ENCODE data around the gene TEKTIP1. TPM values are rescaled to one million over a fixed set of nuclear protein-coding genes. Genes with fewer than 3 reads are reported as not detected.

Gene TEKTIP1
- total RNA-seq, 6 experiments from 2014 or later: 1.1 to 1.6 (median 1.3) TPM; not detected in 3

- Histone ChIP-seq H3K9me3 (no peaks in the 10 kb centered on the region), H3K36me3 (no peaks in the 10 kb centered on the region), H3K27ac (no peak overlapping the region), H3K4me1 (peaks cover 0 to 2% (median 0%) of the 10 kb centered on the region in 4 donors), H3K4me3 (no peak overlapping the region), H3K27me3 (no peaks in the 10 kb centered on the region)
- ATAC-seq: no peak
- intact Hi-C loops (cut with DNase I): loop anchor here (10.0 kb wide), 2 partner anchors 67 to 77 kb away; partner anchors contain the start of gene CACTIN (in 1 of the 2)
- no CpG with 5 or more reads among the region's 36 CpGs for WGBS (ENCODE audit: insufficient coverage, low coverage, low lambda C conversion rate, missing lambda C conversion rate)
- TF ChIP-seq CTCF (IDR thresholded peaks at IDR 0.05) (no peak), POLR2A (IDR thresholded peaks at IDR 0.05) (no peak)
- DNase-seq: peak in 1 of 3 donors; percentile 62
These were observed 8.9 kb downstream of the TEKTIP1 start for GRCh38 chr19:3547767-3548282.

- no peaks in the 10 kb centered on the region for H3K27me3 ChIP-seq
- DNase-seq: peak in 2 of 3 donors; percentile 36 to 61
- no peaks in the 10 kb centered on the region for H3K36me3 ChIP-seq
- H3K27ac ChIP-seq: no peak overlapping the region
- intact Hi-C loops (cut with DNase I): loop anchor here (10.0 kb wide), 2 partner anchors 66 to 76 kb away; partner anchors contain the start of gene CACTIN (in 1 of the 2)
- ATAC-seq: no peak
- H3K4me1 ChIP-seq: peaks cover 0 to 10% (median 0%) of the 10 kb centered on the region in 4 donors
- H3K4me3 ChIP-seq: no peak overlapping the region
- no peak for TF ChIP-seq POLR2A (IDR thresholded peaks at IDR 0.05)
- no peak for TF ChIP-seq CTCF (IDR thresholded peaks at IDR 0.05)
- H3K9me3 ChIP-seq: no peaks in the 10 kb centered on the region
- WGBS (ENCODE audit: insufficient coverage, low coverage, low lambda C conversion rate, missing lambda C conversion rate): 40% methylated on average over 8 of the region's 14 CpGs
These were observed 9.6 kb downstream of the TEKTIP1 start for GRCh38 chr19:3548606-3549005.

GRCh38 chr19:3549816-3550215 is 10.8 kb downstream of the TEKTIP1 start:
- peaks cover 0 to 22% (median 5%) of the 10 kb centered on the region in 4 donors for H3K4me1 ChIP-seq
- TF ChIP-seq POLR2A (IDR thresholded peaks at IDR 0.05) (no peak), CTCF (IDR thresholded peaks at IDR 0.05) (no peak)
- H3K36me3 ChIP-seq: no peaks in the 10 kb centered on the region
- DNase-seq (no peak), ATAC-seq (no peak)
- H3K27ac ChIP-seq: no peak overlapping the region
- intact Hi-C loops (cut with DNase I): loop anchor here (10.0 kb wide), 2 partner anchors 65 to 75 kb away; partner anchors contain the start of gene CACTIN (in 1 of the 2)
- H3K9me3 ChIP-seq: no peaks in the 10 kb centered on the region
- H3K27me3 ChIP-seq: no peaks in the 10 kb centered on the region
- 89% methylated on average over 5 of the region's 10 CpGs for WGBS (ENCODE audit: insufficient coverage, low coverage, low lambda C conversion rate, missing lambda C conversion rate)
- no peak overlapping the region for H3K4me3 ChIP-seq

GRCh38 chr19:3550947-3551791 is 12.2 kb downstream of the TEKTIP1 start:
- peaks cover 0 to 29% (median 6%) of the 10 kb centered on the region in 4 donors for H3K4me1 ChIP-seq
- no peaks in the 10 kb centered on the region for H3K9me3 ChIP-seq
- 96% methylated on average over 10 of the region's 34 CpGs for WGBS (ENCODE audit: insufficient coverage, low coverage, low lambda C conversion rate, missing lambda C conversion rate)
- ATAC-seq: no peak
- TF ChIP-seq POLR2A (IDR thresholded peaks at IDR 0.05): no peak
- no peak for TF ChIP-seq CTCF (IDR thresholded peaks at IDR 0.05)
- H3K4me3 ChIP-seq: no peak overlapping the region
- DNase-seq: no peak
- H3K27ac ChIP-seq: no peak overlapping the region
- H3K36me3 ChIP-seq: no peaks in the 10 kb centered on the region
- intact Hi-C loops (cut with DNase I): no loop called here
- H3K27me3 ChIP-seq: no peaks in the 10 kb centered on the region
